Right forelimb (tissue), 1 donor: Measurements from ENCODE around the gene CDKN1B.

Source experiments
- DNase-seq: peaks from one replicate; pipeline ENCODE4 v3.0.0-alpha.2; 2018

The CDKN1B gene

DNA sequence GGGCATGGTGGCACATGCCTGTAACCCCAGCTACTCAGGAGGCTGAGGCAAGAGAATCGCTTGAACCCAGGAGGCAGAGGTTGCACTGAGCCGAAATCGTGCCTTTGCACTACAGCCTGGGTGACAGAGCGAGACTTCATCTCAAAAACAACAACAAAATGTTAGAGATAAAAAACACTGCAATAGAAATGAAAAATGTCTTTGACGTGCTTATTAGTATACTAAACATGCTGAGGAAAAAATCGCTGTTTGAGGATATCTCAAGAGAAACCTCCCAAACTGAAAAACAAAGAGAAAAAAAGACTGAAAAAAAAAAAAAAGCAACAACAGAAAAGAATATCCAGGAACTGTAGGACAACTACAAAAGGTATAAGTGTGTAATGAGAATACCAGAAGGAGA is 53.1 kb downstream of the CDKN1B start:
- DNase-seq, result no peak
